ENCODE results near the gene PROM1.

PROM1 gene

GRCh38 chr4:16083241-16084191 is at the start of gene PROM1:
Gene PROM1, minus strand, starts transcription at chr4:16084023. Its CDS starts 8,117 bp downstream, at chr4:16075906.
- no peak for DNase-seq (ENCODE audit: low read depth)

DNA sequence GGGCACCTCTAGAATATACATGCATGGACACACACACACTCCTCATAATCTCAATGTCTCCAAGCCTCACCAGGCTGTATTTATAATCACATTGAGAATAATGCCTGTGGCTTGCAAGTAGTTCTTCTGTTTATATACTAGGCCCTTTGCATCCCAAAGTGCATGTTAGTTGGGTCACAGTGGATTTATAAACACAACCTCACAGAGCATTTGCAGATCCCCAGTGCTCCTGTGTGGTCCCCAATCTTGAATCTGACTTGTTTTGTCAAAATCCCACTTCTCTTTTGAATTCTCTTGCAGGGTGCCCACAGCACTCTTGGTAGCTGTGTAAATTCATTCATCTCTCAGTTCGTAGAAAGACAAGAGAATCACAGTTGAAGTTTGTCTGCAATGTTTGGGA is 49.6 kb upstream of the PROM1 start:
- no peak for DNase-seq (ENCODE audit: low read depth)

- no peak for DNase-seq (ENCODE audit: low read depth)
These were observed 47.5 kb upstream of the PROM1 start for GRCh38 chr4:16131293-16131692.

GRCh38 chr4:16129336-16129735 is 45.5 kb upstream of the PROM1 start:
- DNase-seq (ENCODE audit: low read depth): no peak

DNA sequence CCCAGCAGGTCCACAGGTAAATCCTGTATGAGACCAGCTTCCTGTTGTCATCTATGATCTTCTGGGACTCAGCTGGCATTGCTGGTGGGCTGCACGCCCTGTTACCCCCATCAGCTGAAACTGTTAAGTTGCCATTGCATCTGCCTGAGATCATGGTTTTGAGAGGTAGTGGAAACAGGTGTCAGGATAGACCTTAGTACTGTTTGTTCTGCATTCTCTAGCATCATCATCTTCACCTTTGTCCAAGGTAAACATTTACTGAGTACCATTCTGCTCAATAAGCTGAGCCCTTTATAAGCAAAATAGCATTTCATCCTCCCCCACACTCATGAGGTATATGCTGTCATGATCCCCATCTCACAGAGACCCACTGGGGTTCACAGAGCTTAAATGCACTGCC is 42.9 kb upstream of the PROM1 start:
- no peak for DNase-seq (ENCODE audit: low read depth)

DNA sequence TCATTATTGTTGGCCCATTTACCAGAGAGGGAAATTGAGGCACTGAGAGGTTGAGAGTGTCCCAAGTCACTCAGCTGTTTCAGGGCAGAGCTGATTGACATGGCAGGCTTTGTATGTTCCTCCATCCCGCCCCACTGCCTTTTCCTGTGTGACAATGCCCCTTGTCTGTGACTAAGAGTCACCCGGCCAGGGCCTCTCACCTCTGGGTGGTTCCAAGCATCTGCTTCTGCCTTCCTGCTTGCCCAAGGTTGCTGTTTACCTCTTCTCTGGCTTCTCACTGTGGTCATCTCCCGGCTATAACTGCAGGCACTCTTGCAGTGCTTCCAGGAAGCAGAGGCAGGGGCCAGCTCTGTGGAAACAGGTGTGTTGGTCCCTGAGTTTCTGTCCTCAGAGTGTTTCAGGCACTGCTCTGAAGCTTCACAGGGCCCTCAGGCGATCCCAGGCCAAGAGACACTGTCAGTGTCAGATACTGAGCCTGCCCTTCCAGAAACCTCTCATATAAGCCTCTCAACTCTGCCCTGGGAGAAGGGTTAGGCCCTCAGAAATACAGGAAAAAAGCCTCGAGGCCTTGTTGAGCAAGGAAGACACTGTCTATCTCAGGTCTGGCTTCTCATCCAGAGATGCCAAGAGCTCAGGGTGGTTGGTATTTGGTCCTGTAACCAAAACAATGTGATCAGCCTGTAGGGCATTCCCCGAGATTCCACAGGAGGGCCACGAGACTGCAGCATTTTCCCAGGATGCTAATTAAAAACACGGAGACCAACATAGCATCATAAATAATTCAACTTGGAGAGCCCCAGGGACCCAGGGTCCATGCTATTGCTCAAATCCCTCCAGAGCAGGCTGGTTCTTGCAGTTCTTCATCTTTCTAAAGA is 42.0 kb upstream of the PROM1 start:
- DNase-seq (ENCODE audit: low read depth): no peak

DNA sequence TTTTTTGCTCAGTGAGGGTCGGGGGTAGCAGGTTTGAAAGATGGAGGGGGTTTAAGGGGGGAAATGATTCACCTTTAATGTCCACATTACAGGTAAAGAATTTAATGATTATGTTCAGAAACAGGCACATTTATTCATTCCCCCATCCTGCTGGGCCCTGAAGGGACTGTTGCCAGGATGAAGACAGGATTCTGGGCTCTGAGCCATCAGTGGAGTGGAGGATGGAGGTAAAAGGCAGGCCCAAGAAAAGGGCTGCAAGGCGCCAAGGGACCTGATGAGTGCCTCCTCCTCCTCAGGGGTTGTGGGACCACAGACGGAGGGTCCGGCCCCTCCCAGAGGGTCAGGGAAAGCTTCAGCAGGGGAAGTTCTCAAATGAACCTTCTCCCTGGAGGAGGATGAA is 40.4 kb upstream of the PROM1 start:
- DNase-seq (ENCODE audit: low read depth): no peak

DNA sequence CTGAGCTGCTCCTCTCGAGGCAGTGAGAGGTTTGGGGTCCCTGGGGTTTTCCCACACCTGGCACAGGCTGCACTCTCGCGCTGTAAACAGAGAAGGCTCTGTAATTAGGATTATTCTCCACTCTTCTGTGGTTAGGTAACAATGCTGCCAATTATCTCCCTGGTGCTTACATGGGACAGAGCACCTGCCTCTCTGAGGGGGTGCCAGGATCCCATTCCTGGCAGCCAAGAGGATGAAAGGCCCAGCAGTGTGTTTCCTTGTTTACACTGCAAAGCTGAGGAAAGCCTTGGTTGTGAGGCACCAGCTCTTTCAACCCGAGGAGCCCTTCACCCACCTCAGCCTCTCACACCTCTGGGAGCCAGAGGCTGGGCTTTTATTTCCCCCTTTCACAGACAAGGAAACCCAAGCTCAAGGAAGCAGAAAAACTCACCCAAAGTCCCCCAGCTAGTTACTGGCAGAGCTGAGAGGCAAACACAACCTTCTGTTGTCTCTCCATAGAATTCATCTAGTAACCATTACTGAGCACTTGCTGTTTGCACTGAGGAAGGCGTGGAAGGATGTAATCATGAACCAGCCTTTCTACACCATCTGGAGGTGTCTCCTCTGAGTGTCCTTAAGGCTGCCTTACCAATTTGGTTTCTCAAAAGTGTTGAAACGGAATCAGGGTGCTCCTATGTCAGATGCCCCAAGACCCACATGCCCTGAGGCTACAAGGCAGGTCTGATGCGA is 39.7 kb upstream of the PROM1 start:
- no peak for DNase-seq (ENCODE audit: low read depth)

DNA sequence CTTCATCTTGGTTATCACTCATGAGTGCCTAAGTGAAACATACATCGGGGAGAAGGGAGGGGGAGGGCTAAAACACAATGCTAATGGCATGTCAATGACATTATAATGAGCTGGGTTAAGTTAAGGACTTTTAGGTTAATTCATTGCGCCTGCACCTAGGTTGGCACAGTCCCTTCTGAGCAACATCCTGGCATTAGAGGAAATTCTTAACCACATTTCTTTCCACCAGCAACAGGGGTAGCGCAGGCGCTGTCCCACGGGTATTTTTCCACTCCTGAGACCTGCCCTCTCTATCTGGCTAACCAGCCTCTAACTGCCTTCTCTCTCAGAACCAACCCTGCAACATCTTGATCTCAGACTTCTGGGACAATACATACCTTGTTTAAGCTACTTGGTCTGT is 39.0 kb upstream of the PROM1 start:
- DNase-seq (ENCODE audit: low read depth): no peak

DNA sequence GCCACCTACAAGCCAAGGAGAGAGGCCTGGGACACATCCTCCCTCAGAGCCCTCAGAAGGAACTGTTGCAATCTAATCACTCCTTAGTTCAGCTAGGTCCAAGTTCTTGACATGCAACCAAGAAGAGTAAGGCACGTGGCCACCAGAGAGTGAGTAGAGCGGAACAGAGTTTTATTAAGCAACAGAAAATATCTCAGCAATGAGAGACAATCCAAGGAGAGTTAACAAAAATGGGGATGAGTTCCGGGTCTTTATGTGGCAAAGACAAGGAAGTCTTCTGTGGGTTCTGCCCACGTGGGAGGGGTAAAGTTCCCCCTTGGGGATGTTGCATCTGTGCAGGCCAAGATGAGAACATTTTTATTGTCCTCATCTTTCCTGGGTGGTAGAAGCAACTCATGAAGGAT is 38.5 kb upstream of the PROM1 start:
- no peak for DNase-seq (ENCODE audit: low read depth)

DNA sequence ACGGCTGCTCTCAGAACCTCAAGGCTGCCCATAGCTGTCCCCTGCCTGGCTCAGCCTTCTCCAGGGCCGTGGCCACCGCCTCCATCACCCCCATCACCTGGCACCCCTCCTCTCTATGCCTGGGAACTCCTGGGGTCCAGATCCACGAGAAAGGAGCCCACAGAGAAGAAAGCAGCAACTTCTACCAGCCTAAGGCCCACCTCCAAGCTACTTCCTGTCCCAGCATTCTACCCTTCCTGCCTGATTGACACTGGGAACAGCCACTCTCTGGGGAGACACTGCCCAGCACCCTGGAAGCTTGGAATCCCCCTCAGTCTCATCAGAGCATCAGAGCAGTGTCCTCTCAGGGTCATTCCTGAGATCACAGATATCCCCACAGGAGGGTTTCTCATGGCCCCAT is 36.9 kb upstream of the PROM1 start:
- no peak for DNase-seq (ENCODE audit: low read depth)

DNA sequence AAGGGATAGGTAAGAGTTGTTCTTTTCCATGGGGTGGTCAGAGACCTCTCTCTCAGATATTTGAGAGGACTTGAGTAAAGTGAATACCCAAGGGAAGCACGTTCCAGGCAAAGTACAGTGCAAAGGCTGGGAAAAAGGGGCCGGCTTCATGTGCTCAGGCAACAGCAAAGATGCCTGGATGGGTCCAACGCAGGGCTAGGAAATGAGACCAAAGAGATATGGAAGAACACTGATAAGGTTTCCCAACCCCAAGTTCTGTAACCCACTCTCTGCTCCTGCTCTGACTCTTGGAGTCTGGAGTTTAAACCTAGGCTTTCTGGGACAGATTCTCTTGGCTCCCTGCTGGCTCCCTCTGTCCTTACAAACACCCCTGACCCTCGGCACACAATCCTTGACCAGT is 36.2 kb upstream of the PROM1 start:
- no peak for DNase-seq (ENCODE audit: low read depth)

DNA sequence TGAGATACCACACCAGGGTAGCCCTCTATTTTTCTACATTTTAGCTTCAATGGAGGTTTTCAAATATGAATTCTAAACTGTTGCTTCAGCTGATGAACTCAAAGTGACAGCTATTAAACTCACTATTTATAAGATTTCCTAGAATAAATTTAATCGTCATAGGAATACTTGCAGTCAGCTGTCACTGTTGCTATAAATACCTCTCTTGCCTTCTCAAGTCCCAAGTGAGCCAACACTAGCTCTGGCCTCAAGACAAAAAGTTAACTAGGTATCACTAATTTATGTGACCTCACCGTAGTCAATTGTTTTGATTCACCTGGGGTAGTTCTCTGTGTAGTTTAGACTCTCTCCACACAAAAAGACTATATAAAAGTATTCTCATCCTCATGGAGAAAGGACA is 34.3 kb upstream of the PROM1 start:
- no peak for DNase-seq (ENCODE audit: low read depth)

DNA sequence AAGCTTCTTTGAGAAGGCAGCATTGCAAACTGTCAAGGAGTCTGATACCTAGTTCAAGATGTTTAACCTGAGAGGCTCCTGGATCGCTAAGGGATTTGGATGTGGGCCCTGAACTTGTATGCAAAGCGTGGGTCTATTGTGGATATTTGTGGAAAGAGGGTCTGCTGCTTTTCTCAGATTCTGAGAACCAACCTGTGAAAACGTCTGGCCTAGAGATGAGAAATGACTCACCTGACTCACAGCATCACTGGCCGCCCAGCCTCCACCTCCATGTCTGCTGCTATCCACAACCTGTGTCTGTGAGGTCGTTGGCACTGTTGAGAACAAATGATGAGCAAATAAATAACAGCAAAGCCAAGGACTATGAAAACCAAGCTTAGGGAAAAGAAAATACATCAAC is 33.3 kb upstream of the PROM1 start:
- no peak for DNase-seq (ENCODE audit: low read depth)

GRCh38 chr4:16116493-16116990 is 32.7 kb upstream of the PROM1 start:
- no peak for DNase-seq (ENCODE audit: low read depth)

GRCh38 chr4:16116019-16116418 is 32.2 kb upstream of the PROM1 start:
- no peak for DNase-seq (ENCODE audit: low read depth)

DNA sequence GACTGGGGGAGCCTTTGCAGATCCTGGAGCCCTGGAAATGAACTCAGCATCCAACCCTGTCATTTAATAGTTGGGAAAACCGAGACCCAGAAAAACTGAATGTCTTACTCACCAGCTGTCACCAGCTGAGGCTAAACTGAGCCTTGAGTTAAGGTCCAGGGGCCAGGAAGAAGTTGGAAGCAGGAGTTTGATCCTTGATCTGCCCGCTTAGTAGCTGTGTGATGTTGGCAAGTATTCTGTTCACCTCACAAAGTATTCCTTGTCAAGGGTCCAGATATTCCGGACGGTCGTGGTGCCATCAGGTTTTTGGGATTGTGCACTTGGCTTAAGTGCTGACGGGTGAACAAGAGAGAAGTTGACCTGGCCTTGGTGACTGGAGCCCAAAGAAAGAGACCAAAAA is 30.7 kb upstream of the PROM1 start:
- DNase-seq (ENCODE audit: low read depth): no peak

- no peak for DNase-seq (ENCODE audit: low read depth)
These were observed 29.9 kb upstream of the PROM1 start for GRCh38 chr4:16113741-16114140.

GRCh38 chr4:16111533-16111932 is 27.7 kb upstream of the PROM1 start:
- no peak for DNase-seq (ENCODE audit: low read depth)

DNA sequence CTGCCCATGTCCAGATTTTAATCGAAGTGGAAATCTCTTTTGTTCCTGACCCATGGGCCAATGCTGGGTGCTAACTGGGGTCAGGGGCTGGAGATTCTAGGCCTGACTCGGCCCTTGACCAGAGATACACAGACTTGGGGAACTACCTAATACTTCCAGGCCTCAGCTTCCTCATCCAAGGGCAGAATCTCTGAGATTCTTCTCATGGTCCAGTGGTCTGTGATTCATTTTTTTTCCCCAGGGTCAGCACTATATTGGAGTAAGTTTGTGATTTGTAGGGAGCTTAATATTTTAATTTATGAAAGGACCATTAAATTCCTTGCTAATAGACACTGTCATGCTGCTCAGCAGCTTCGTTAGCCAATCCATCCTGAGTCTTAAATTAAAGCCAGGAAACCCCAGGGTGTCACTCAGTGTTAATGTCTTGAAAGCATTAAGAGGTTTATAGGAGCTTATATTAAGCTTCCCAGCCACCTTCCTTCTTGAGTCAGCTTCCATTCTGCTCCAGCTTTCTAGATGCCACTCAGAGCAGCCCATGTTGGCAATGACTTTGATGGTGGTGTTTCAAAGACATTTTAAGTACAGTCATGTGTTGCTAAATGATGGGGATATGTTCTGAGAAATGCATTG is 27.0 kb upstream of the PROM1 start:
- DNase-seq (ENCODE audit: low read depth): no peak

GRCh38 chr4:16110199-16110598 is 26.4 kb upstream of the PROM1 start:
- no peak for DNase-seq (ENCODE audit: low read depth)

- DNase-seq (ENCODE audit: low read depth): no peak
These were observed 25.4 kb upstream of the PROM1 start for GRCh38 chr4:16109256-16109655.

All from iris pigment epithelial cell (primary cell).